ACC112 (cell line): ENCODE measurements around the gene RAMP2.

Source experiments
- H2AFZ ChIP-seq: fragments of 200-600 bp; sonication (generic); one replicate; pipeline ENCODE4 v1.6.0; 2017; ENCODE audit warnings: antibody characterized with exemption, low read length; ENCODE audit not compliant: unreplicated experiment
- H3K27ac ChIP-seq: fragments of 200-600 bp; sonication (generic); 2 replicates; pipeline ENCODE4 v1.5.1; 2014; ENCODE audit warnings: low read depth, mild to moderate bottlenecking, antibody characterized with exemption, low read length, moderate library complexity
- H3K27me3 ChIP-seq: fragments of 200-600 bp; sonication (generic); 2 replicates; pipeline ENCODE4 v1.6.1; 2014; ENCODE audit warnings: mild to moderate bottlenecking, antibody characterized with exemption, low read length, moderate library complexity, mixed read lengths; ENCODE audit not compliant: insufficient read depth
- H3K36me3 ChIP-seq: fragments of 200-600 bp; sonication (generic); 2 replicates; pipeline ENCODE4 v1.6.1; 2016; ENCODE audit warnings: mild to moderate bottlenecking, antibody characterized with exemption, low read length, moderate library complexity, mixed read lengths; ENCODE audit not compliant: insufficient read depth
- H3K4me1 ChIP-seq: fragments of 200-600 bp; sonication (generic); one replicate; pipeline ENCODE4 v1.6.1; 2016; ENCODE audit warnings: low read length, mixed read lengths; ENCODE audit not compliant: insufficient read depth, unreplicated experiment, control insufficient read depth
- H3K4me3 ChIP-seq: fragments of 200-600 bp; sonication (generic); 2 replicates; pipeline ENCODE4 v1.5.1; 2014; ENCODE audit warnings: mild to moderate bottlenecking, low read depth, low read length
- H3K79me2 ChIP-seq: fragments of 200-600 bp; sonication (generic); one replicate; pipeline ENCODE4 v1.6.0; 2016; ENCODE audit warnings: low read length; ENCODE audit not compliant: control insufficient read depth, unreplicated experiment, insufficient read depth

Gene RAMP2

GRCh38 chr17:42795465-42795864 is 34.4 kb downstream of the RAMP2 start:
- Histone ChIP-seq H3K27me3 (no peaks in the 10 kb centered on the region), H3K4me1 (peaks cover 9% of the 10 kb centered on the region), H3K27ac (no peak overlapping the region), H3K4me3 (no peak overlapping the region), H3K79me2 (peaks cover 14% of the 10 kb centered on the region), H2AFZ (no peak overlapping the region), H3K36me3 (no peaks in the 10 kb centered on the region)

DNA sequence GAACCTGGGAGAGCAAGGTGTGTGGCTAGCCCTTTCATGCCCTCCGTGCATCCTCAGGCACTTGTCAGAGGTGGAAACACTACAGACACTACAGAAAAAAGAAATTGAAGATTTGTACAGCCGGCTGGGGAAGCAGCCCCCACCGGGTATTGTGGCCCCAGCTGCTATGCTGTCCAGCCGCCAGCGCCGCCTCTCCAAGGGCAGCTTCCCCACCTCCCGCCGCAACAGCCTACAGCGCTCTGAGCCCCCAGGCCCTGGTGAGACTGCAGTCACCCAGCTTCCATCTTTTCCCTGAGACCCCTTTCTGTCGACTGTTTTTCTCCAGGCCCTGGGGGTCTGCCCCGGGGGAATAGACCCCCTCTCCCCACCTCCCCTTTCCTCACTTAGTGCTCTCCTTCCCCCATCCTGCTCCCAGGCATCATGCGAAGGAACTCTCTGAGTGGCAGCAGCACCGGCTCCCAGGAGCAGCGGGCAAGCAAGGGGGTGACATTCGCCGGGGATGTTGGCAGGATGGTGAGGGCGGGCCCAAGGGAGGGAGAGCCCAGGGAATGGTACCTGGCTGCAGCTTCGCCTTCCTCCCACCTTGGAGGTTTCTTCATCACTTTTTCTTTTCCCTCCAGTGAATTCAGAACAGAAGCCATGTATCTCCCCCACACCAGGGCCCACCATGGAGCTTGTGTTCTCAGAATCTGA is 35.2 kb downstream of the RAMP2 start:
- no peak overlapping the region for H3K4me3 ChIP-seq
- H3K27ac ChIP-seq: no peak overlapping the region
- H2AFZ ChIP-seq: no peak overlapping the region
- H3K4me1 ChIP-seq: peaks cover 9% of the 10 kb centered on the region
- no peaks in the 10 kb centered on the region for H3K36me3 ChIP-seq
- no peaks in the 10 kb centered on the region for H3K27me3 ChIP-seq
- H3K79me2 ChIP-seq: peaks cover 14% of the 10 kb centered on the region

GRCh38 chr17:42797067-42798007 is 36.3 kb downstream of the RAMP2 start:
- Histone ChIP-seq H3K36me3 (no peaks in the 10 kb centered on the region), H3K79me2 (peaks cover 14% of the 10 kb centered on the region), H3K4me3 (peak overlapping the region; percentile 93), H3K4me1 (peaks cover 9% of the 10 kb centered on the region), H3K27ac (no peak overlapping the region), H2AFZ (no peak overlapping the region), H3K27me3 (no peaks in the 10 kb centered on the region)

GRCh38 chr17:42798011-42798382 is 37.0 kb downstream of the RAMP2 start:
- peak overlapping the region; percentile 93 for H3K4me3 ChIP-seq
- H2AFZ ChIP-seq: peak overlapping the region; percentile 62
- H3K79me2 ChIP-seq: peaks cover 14% of the 10 kb centered on the region
- H3K27ac ChIP-seq: no peak overlapping the region
- H3K4me1 ChIP-seq: peaks cover 9% of the 10 kb centered on the region
- H3K36me3 ChIP-seq: no peaks in the 10 kb centered on the region
- no peaks in the 10 kb centered on the region for H3K27me3 ChIP-seq

GRCh38 chr17:42798383-42799380 is 37.7 kb downstream of the RAMP2 start, which contains the start of the genes CNTD1 and COA3:
Gene CNTD1, plus strand, starts transcription at chr17:42798861. Its CDS starts 207 bp downstream, at chr17:42799068.
Gene COA3, minus strand, starts transcription at chr17:42798704. Its CDS starts 23 bp downstream, at chr17:42798681.
- Histone ChIP-seq H3K36me3 (no peaks in the 10 kb centered on the region), H2AFZ (peak within 1 kb of the TSS; percentile 76), H3K4me3 (peak within 1 kb of the TSS; percentile 93), H3K27me3 (no peaks in the 10 kb centered on the region), H3K79me2 (peaks cover 14% of the 10 kb centered on the region), H3K4me1 (peaks cover 9% of the 10 kb centered on the region), H3K27ac (no peak within 1 kb of the TSS)

- no peak overlapping the region for H3K27ac ChIP-seq
- no peak overlapping the region for H2AFZ ChIP-seq
- H3K4me1 ChIP-seq: no peaks in the 10 kb centered on the region
Observed at GRCh38 chr17:42803074-42803883, 42.3 kb downstream of the RAMP2 start.

DNA sequence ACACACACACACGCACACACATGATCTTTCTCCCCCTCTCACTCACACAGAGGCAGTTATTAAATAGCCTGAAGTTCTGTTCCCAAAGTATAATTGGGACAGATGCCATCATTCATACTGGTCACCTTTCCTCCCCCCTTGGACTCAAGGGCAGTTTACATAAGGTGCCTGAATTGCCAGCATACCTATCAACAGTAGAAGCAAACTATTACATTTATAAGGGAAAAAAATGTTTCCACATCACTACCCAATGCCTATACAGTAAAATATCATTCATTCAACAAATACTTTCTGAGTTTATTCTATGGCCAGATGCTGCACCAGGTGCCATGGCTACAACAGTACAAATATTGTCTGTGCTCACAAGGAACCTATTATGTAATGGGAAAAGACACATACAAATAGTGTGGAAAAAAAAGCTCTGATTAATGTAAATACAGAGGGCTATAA is 43.9 kb downstream of the RAMP2 start:
- H3K4me3 ChIP-seq: no peak overlapping the region
- no peaks in the 10 kb centered on the region for H3K79me2 ChIP-seq
- no peaks in the 10 kb centered on the region for H3K36me3 ChIP-seq
- peaks cover 9% of the 10 kb centered on the region for H3K4me1 ChIP-seq
- no peaks in the 10 kb centered on the region for H3K27me3 ChIP-seq
- H2AFZ ChIP-seq: no peak overlapping the region
- H3K27ac ChIP-seq: no peak overlapping the region

More at GRCh38 chr17:42803074-42803883, 42.3 kb downstream of the RAMP2 start:
- no peak overlapping the region for H3K4me3 ChIP-seq
- H3K36me3 ChIP-seq: no peaks in the 10 kb centered on the region
- no peaks in the 10 kb centered on the region for H3K79me2 ChIP-seq
- no peaks in the 10 kb centered on the region for H3K27me3 ChIP-seq

GRCh38 chr17:42806249-42806648 is 45.2 kb downstream of the RAMP2 start:
- no peak overlapping the region for H2AFZ ChIP-seq
- H3K27me3 ChIP-seq: no peaks in the 10 kb centered on the region
- H3K4me1 ChIP-seq: peaks cover 9% of the 10 kb centered on the region
- peaks cover 5% of the 10 kb centered on the region; the same call in 1 of the 2 replicates for H3K36me3 ChIP-seq
- H3K27ac ChIP-seq: no peak overlapping the region
- no peaks in the 10 kb centered on the region for H3K79me2 ChIP-seq
- H3K4me3 ChIP-seq: no peak overlapping the region

- H3K27ac ChIP-seq: 0 out of 2 replicates have a peak overlapping the region, but pooled peaks have one; percentile 19
- no peaks in the 10 kb centered on the region for H3K79me2 ChIP-seq
- peaks cover 19% of the 10 kb centered on the region for H3K36me3 ChIP-seq
- peaks cover 12% of the 10 kb centered on the region for H3K4me1 ChIP-seq
- H3K4me3 ChIP-seq: no peak overlapping the region
- H3K27me3 ChIP-seq: no peaks in the 10 kb centered on the region
- H2AFZ ChIP-seq: no peak overlapping the region
Observed at GRCh38 chr17:42809250-42809649, 48.2 kb downstream of the RAMP2 start.
